HEK293 (cell line): ENCODE results near the gene ASF1B.
A peak's percentile ranks its signal among the peaks of the same experiment; 100 is the strongest.

Experiments used
- CTCF ChIA-PET: fragments of 350-600 bp; formaldehyde crosslinking; extraction: SDS; loops from one replicate; lab custom pipeline; 2021; ENCODE audit warnings: antibody characterized with exemption; lab: Yijun Ruan, JAX
- POLR2A ChIA-PET: fragments of 300-600 bp; formaldehyde crosslinking; extraction: SDS; loops from one replicate; lab custom pipeline; 2020; ENCODE audit warnings: antibody characterized with exemption, inconsistent platforms; lab: Yijun Ruan, JAX
- H3K27ac ChIP-seq: fragments of 200-500 bp; sonication (Bioruptor generic); 2 replicates; pipeline ENCODE4 v1.5.1; 2014; ENCODE audit warnings: low read depth, low read length, control low read depth, inconsistent platforms; ENCODE audit errors: extremely low read depth
- H3K36me3 ChIP-seq, 2 experiments: fragments of 200-500 bp in 1 of 2; sonication (Bioruptor generic) in 1 of 2; 1 replicate in 1 of 2; 2 replicates in 1 of 2; pipeline ENCODE4 v1.5.1; 2014 to 2017; ENCODE audit warnings: inconsistent platforms in 2 of 2, low read length in 2 of 2; ENCODE audit not compliant: control insufficient read depth in 2 of 2, insufficient read depth in 1 of 2
- H3K4me1 ChIP-seq: fragments of 200-500 bp; sonication (Bioruptor generic); 2 replicates; pipeline ENCODE4 v1.5.1; 2014; ENCODE audit warnings: mild to moderate bottlenecking, low read length, inconsistent platforms; ENCODE audit not compliant: control insufficient read depth, insufficient read depth
- H3K4me3 ChIP-seq: 2 replicates; pipeline ENCODE4 v1.5.1; 2011; ENCODE audit warnings: low read depth, mild to moderate bottlenecking, control low read depth, low read length, moderate library complexity
- H3K9me3 ChIP-seq: fragments of 200-500 bp; sonication (Bioruptor generic); 2 replicates; pipeline ENCODE4 v1.5.1; 2014; ENCODE audit warnings: low read depth, low read length, inconsistent platforms; ENCODE audit not compliant: control insufficient read depth, insufficient read depth
- GLI4 ChIP-seq: fragments of 450-650 bp; formaldehyde crosslinking; IDR thresholded peaks from 2 replicates; pipeline ENCODE4 v1.5.1; 2016; ENCODE audit warnings: missing biosample characterization, missing genetic modification characterization
- IKZF3 ChIP-seq: fragments of 450-650 bp; IDR thresholded peaks from 2 replicates; pipeline ENCODE4 v1.5.0; 2018; ENCODE audit warnings: missing biosample characterization, mild to moderate bottlenecking, missing genetic modification characterization, moderate library complexity
- OVOL3 ChIP-seq: fragments of 450-650 bp; formaldehyde crosslinking; IDR thresholded peaks from 2 replicates; pipeline ENCODE4 v1.5.1; 2016; ENCODE audit warnings: missing biosample characterization, missing genetic modification characterization
- ZFP41 ChIP-seq: fragments of 450-650 bp; formaldehyde crosslinking; IDR thresholded peaks from 2 replicates; pipeline ENCODE4 v1.5.1; 2016; ENCODE audit warnings: missing biosample characterization, missing genetic modification characterization, borderline replicate concordance
- ZIC2 ChIP-seq: fragments of 450-650 bp; formaldehyde crosslinking; IDR thresholded peaks from 2 replicates; pipeline ENCODE4 v1.5.1; 2016; ENCODE audit warnings: missing biosample characterization, missing genetic modification characterization
- ZNF157 ChIP-seq: fragments of 450-650 bp; formaldehyde crosslinking; IDR thresholded peaks from 2 replicates; pipeline ENCODE4 v1.5.1; 2016; ENCODE audit warnings: missing biosample characterization, missing genetic modification characterization
- ZNF214 ChIP-seq: fragments of 450-650 bp; formaldehyde crosslinking; IDR thresholded peaks from 2 replicates; pipeline ENCODE4 v1.5.1; 2017; ENCODE audit warnings: missing biosample characterization, mild to moderate bottlenecking, missing genetic modification characterization, borderline replicate concordance
- ZNF354C ChIP-seq: fragments of 450-650 bp; formaldehyde crosslinking; IDR thresholded peaks from 2 replicates; pipeline ENCODE4 v1.5.1; 2016; ENCODE audit warnings: missing biosample characterization, missing genetic modification characterization, low read depth, borderline replicate concordance
- ZNF391 ChIP-seq: fragments of 450-650 bp; formaldehyde crosslinking; IDR thresholded peaks from 2 replicates; pipeline ENCODE4 v1.5.1; 2016; ENCODE audit warnings: low read depth, missing biosample characterization, missing genetic modification characterization, borderline replicate concordance
- ZNF416 ChIP-seq: fragments of 450-650 bp; formaldehyde crosslinking; IDR thresholded peaks from 2 replicates; pipeline ENCODE4 v1.5.1; 2016; ENCODE audit warnings: missing biosample characterization, missing genetic modification characterization
- ZNF677 ChIP-seq: fragments of 450-650 bp; IDR thresholded peaks from 2 replicates; pipeline ENCODE4 v1.5.0; 2018; ENCODE audit warnings: missing biosample characterization, mild to moderate bottlenecking, missing genetic modification characterization, moderate library complexity
- ZNF76 ChIP-seq: fragments of 450-650 bp; formaldehyde crosslinking; IDR thresholded peaks from 2 replicates; pipeline ENCODE4; 2016; ENCODE audit warnings: low read depth, missing biosample characterization, missing genetic modification characterization, borderline replicate concordance
- ZNF837 ChIP-seq: fragments of 450-650 bp; formaldehyde crosslinking; IDR thresholded peaks from 2 replicates; pipeline ENCODE4 v1.5.1; 2016; ENCODE audit warnings: missing biosample characterization, missing genetic modification characterization
- ZXDB ChIP-seq: fragments of 450-650 bp; formaldehyde crosslinking; IDR thresholded peaks from 2 replicates; pipeline ENCODE4 v1.5.1; 2016; ENCODE audit warnings: missing biosample characterization, missing genetic modification characterization
- TF ChIP-seq, protein P1 (sequence below): fragments of 450-650 bp; formaldehyde crosslinking; IDR thresholded peaks from 2 replicates; pipeline ENCODE4 v1.5.1; 2017; ENCODE audit warnings: missing biosample characterization, missing genetic modification characterization
- TF ChIP-seq, protein P2 (sequence below): fragments of 450-650 bp; formaldehyde crosslinking; IDR thresholded peaks from 2 replicates; pipeline ENCODE4 v1.5.1; 2016; ENCODE audit warnings: missing biosample characterization, missing genetic modification characterization
- TF ChIP-seq, protein P3 (sequence below): fragments of 450-650 bp; formaldehyde crosslinking; IDR thresholded peaks from 2 replicates; pipeline ENCODE4 v1.5.1; 2016; ENCODE audit warnings: missing biosample characterization, missing genetic modification characterization
- TF ChIP-seq, protein P4 (sequence below): fragments of 450-650 bp; formaldehyde crosslinking; IDR thresholded peaks from 2 replicates; pipeline ENCODE4 v1.5.1; 2016; ENCODE audit warnings: missing biosample characterization, missing genetic modification characterization

Gene ASF1B

DNA sequence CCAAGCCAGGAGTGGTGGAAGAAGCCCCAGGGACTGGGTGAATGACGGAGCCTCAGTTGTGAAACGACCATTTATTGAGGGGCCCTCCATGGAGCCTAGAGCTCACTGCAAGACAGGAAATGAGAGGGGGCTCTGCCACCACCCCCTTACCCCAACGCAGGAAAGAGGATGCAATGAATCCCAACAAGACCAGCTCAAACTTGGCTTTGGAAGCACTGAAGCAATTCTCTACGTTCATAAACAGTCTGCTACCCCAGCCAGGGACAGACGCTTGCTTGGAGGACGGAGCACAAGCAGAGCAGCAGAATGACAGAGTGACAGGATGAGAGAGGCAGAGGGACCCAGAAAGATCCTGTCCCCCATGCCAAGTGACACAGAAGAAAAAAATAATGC, 19.9 kb downstream of the ASF1B start:
- H3K9me3 ChIP-seq, result no peaks in the 10 kb centered on the region
- peak overlapping the region; percentile 76 for H3K4me3 ChIP-seq
- peak; percentile 84 for TF ChIP-seq ZNF677 (tag by site-specific recombination)
- no peak for TF ChIP-seq ZNF391 (tag by site-specific recombination)
- no peak for TF ChIP-seq ZXDB (tag by site-specific recombination)
- no peak for TF ChIP-seq ZIC2 (tag by site-specific recombination)
- no peak for TF ChIP-seq OVOL3 (tag by site-specific recombination)
- H3K4me1 ChIP-seq, result peaks cover 11% of the 10 kb centered on the region
- H3K27ac ChIP-seq, result no peak overlapping the region
- H3K36me3 ChIP-seq, result peaks cover 0 to 18% of the 10 kb centered on the region in 2 experiments; a peak in 2 of 3 replicates
- ChIA-PET POLR2A (interaction anchor here (5.7 kb wide), 1 partner anchor 20 kb away, joined by 45 read pairs; the partner anchor contains the start of gene ASF1B), CTCF (interaction anchor here (1.3 to 3.5 kb wide), 2 partner anchors 20 kb away, joined by 3 to 26 read pairs; partner anchors contain the start of gene ASF1B)

DNA sequence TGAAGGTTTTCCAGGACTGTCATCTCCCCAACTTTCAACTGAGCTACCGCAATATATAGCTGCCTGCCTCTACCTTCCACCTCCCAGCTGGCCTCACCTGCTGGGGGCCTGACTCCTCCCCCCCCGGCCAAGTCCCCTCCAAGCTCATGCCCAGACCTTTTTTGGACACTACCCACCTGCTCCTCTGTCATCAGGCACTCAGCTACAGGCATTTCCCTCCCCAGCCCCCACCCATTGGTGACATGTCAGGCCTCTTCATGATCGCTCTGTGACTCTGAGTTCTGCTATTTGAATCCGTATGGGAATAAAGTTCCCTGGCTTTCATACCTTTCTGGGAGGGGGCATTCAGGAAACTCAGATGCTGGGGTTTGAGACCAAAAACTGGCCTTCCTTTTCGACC, 20.6 kb downstream of the ASF1B start:
- CTCF ChIA-PET, result interaction anchor here (1.3 to 3.5 kb wide), 2 partner anchors 20 kb away, joined by 3 to 26 read pairs; partner anchors contain the start of gene ASF1B
- peaks cover 11% of the 10 kb centered on the region for H3K4me1 ChIP-seq
- no peak overlapping the region for H3K27ac ChIP-seq
- POLR2A ChIA-PET, result interaction anchor here (5.7 kb wide), 1 partner anchor 20 kb away, joined by 45 read pairs; the partner anchor contains the start of gene ASF1B
- no peaks in the 10 kb centered on the region for H3K9me3 ChIP-seq
- TF ChIP-seq ZNF157 (tag by site-specific recombination) (no peak), ZFP41 (tag by site-specific recombination) (no peak), GLI4 (no peak), IKZF3 (no peak), ZNF214 (tag by site-specific recombination) (no peak)
- H3K4me3 ChIP-seq, result no peak overlapping the region
- H3K36me3 ChIP-seq, result peaks cover 0 to 12% of the 10 kb centered on the region in 2 experiments; a peak in 2 of 3 replicates

DNA sequence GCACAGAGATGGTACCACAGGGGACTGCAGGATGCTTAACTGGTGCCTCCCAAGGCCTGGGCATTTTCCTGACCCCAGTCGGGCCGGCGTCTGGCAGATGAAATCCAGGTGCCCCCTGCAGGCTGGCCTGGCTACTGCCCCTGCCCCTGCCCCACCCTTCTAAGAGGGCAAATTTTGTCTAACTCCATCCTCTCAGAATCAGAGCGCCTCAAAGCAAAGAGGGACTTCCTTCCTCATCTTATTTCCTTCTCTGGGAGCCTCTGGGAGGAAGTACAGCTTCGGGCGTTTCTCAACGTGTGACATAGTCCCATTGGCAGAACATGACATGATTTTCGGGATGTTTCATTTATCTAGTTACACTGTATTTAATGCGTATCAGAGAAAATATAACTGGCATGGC, 21.5 kb downstream of the ASF1B start:
- TF ChIP-seq, protein P1, sequence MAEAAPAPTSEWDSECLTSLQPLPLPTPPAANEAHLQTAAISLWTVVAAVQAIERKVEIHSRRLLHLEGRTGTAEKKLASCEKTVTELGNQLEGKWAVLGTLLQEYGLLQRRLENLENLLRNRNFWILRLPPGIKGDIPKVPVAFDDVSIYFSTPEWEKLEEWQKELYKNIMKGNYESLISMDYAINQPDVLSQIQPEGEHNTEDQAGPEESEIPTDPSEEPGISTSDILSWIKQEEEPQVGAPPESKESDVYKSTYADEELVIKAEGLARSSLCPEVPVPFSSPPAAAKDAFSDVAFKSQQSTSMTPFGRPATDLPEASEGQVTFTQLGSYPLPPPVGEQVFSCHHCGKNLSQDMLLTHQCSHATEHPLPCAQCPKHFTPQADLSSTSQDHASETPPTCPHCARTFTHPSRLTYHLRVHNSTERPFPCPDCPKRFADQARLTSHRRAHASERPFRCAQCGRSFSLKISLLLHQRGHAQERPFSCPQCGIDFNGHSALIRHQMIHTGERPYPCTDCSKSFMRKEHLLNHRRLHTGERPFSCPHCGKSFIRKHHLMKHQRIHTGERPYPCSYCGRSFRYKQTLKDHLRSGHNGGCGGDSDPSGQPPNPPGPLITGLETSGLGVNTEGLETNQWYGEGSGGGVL, result no peak
- TF ChIP-seq, protein P2, sequence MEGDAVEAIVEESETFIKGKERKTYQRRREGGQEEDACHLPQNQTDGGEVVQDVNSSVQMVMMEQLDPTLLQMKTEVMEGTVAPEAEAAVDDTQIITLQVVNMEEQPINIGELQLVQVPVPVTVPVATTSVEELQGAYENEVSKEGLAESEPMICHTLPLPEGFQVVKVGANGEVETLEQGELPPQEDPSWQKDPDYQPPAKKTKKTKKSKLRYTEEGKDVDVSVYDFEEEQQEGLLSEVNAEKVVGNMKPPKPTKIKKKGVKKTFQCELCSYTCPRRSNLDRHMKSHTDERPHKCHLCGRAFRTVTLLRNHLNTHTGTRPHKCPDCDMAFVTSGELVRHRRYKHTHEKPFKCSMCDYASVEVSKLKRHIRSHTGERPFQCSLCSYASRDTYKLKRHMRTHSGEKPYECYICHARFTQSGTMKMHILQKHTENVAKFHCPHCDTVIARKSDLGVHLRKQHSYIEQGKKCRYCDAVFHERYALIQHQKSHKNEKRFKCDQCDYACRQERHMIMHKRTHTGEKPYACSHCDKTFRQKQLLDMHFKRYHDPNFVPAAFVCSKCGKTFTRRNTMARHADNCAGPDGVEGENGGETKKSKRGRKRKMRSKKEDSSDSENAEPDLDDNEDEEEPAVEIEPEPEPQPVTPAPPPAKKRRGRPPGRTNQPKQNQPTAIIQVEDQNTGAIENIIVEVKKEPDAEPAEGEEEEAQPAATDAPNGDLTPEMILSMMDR (tag by site-specific recombination), result peak; percentile 33; the same call in 1 of the 2 replicates
- TF ChIP-seq, all 188 proteins: peak for 1
- ChIA-PET CTCF (interaction anchor here (0.7 to 3.5 kb wide), 7 partner anchors 21 to 411 kb away, joined by 3 to 26 read pairs (median 4); partner anchors contain the start of gene ASF1B), POLR2A (interaction anchor here (5.7 kb wide), 1 partner anchor 21 kb away, joined by 45 read pairs; the partner anchor contains the start of gene ASF1B)
- Histone ChIP-seq H3K36me3 (peaks cover 0 to 7% of the 10 kb centered on the region in 2 experiments; a peak in 2 of 3 replicates), H3K9me3 (no peaks in the 10 kb centered on the region), H3K27ac (no peak overlapping the region), H3K4me3 (no peak overlapping the region), H3K4me1 (peaks cover 11% of the 10 kb centered on the region)

DNA sequence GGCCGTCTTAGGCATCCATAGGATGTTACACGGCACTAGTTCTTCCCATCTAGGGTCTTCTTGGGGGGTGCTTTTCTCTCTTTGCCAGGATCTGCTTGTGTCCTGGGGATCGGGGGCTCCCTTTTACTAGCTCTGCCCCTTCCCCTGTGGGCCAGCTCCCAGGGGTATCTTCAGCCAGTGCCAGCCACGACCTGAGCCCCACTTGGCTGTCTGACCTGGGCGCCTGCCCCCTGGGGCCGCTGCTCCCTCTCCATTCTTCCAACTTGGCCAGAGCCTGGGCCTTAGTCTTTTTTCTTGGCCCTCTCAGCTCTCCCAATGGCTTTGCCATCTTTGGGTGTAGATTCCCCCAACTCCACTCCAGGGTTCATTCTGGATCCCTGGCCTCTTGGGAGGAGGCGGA, 21.9 kb downstream of the ASF1B start:
- POLR2A ChIA-PET, result interaction anchor here (5.7 kb wide), 1 partner anchor 22 kb away, joined by 45 read pairs; the partner anchor contains the start of gene ASF1B
- H3K27ac ChIP-seq, result no peak overlapping the region
- TF ChIP-seq, protein P3, sequence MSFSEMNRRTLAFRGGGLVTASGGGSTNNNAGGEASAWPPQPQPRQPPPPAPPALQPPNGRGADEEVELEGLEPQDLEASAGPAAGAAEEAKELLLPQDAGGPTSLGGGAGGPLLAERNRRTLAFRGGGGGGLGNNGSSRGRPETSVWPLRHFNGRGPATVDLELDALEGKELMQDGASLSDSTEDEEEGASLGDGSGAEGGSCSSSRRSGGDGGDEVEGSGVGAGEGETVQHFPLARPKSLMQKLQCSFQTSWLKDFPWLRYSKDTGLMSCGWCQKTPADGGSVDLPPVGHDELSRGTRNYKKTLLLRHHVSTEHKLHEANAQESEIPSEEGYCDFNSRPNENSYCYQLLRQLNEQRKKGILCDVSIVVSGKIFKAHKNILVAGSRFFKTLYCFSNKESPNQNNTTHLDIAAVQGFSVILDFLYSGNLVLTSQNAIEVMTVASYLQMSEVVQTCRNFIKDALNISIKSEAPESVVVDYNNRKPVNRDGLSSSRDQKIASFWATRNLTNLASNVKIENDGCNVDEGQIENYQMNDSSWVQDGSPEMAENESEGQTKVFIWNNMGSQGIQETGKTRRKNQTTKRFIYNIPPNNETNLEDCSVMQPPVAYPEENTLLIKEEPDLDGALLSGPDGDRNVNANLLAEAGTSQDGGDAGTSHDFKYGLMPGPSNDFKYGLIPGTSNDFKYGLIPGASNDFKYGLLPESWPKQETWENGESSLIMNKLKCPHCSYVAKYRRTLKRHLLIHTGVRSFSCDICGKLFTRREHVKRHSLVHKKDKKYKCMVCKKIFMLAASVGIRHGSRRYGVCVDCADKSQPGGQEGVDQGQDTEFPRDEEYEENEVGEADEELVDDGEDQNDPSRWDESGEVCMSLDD (tag by site-specific recombination), result no peak
- TF ChIP-seq ZNF354C (tag by site-specific recombination) (no peak), ZNF416 (no peak), ZNF837 (no peak), ZNF76 (tag by site-specific recombination) (no peak)
- TF ChIP-seq, protein P4, sequence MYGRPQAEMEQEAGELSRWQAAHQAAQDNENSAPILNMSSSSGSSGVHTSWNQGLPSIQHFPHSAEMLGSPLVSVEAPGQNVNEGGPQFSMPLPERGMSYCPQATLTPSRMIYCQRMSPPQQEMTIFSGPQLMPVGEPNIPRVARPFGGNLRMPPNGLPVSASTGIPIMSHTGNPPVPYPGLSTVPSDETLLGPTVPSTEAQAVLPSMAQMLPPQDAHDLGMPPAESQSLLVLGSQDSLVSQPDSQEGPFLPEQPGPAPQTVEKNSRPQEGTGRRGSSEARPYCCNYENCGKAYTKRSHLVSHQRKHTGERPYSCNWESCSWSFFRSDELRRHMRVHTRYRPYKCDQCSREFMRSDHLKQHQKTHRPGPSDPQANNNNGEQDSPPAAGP (tag by site-specific recombination), result no peak

More for the DNA sequence above, 21.9 kb downstream of the ASF1B start:
- H3K4me1 ChIP-seq, result peaks cover 11% of the 10 kb centered on the region
- no peak overlapping the region for H3K4me3 ChIP-seq
- no peaks in the 10 kb centered on the region for H3K9me3 ChIP-seq
- H3K36me3 ChIP-seq, result peaks cover 0 to 3% of the 10 kb centered on the region in 2 experiments; a peak in 2 of 3 replicates
- CTCF ChIA-PET, result interaction anchor here (0.6 to 3.5 kb wide), 10 partner anchors 21 to 411 kb away, joined by 3 to 26 read pairs (median 4); partner anchors contain the start of genes ASF1B and DCAF15
